Mesothelial cell of epicardium (in vitro differentiated cells): Measurements from ENCODE around the gene ERBB2. TPM values are rescaled to one million over a fixed set of nuclear protein-coding genes. Genes with fewer than 3 reads are reported as not detected.

Source experiments
- DNase-seq, 2 experiments: peaks; one replicate each; pipeline ENCODE4 v3.0.0; 2021; ENCODE audit warnings: low spot score in 2 of 2; ENCODE audit not compliant: unreplicated experiment in 2 of 2
- H3K27ac Mint-ChIP-seq: 2 replicates; pipeline ENCODE4 v1.8.0; 2021; ENCODE audit warnings: mixed read lengths
- H3K27me3 Mint-ChIP-seq: 2 replicates; pipeline ENCODE4 v1.8.0; 2021; ENCODE audit warnings: low read depth, mixed read lengths
- H3K36me3 Mint-ChIP-seq: 2 replicates; pipeline ENCODE4 v1.8.0; 2021; ENCODE audit warnings: mixed read lengths
- H3K4me1 Mint-ChIP-seq: 2 replicates; pipeline ENCODE4 v1.8.0; 2021; ENCODE audit warnings: mixed read lengths
- H3K4me3 Mint-ChIP-seq: 2 replicates; pipeline ENCODE4 v1.8.0; 2021; ENCODE audit warnings: mild to moderate bottlenecking, moderate library complexity, mixed read lengths
- H3K9me3 Mint-ChIP-seq: 2 replicates; pipeline ENCODE4 v1.8.0; 2021; ENCODE audit warnings: mixed read lengths
- CTCF ChIP-seq: fragments of 200-600 bp; sonication (generic); IDR thresholded peaks from one replicate; pipeline ENCODE4 v1.5.0; 2021; ENCODE audit warnings: antibody characterized with exemption; ENCODE audit not compliant: unreplicated experiment
- microRNA-seq: library from miRNA; unstranded; fragments of <30 nt; microRNA quantifications from one replicate; pipeline ENCODE4 v1.2.0, GENCODE V29; 2021; ENCODE audit warnings: inconsistent platforms, mixed read lengths
- total RNA-seq: library from RNA; stranded (reverse); gene quantifications from 3 replicates; pipeline ENCODE4 v1.2.1, GENCODE V29; 2021

The ERBB2 gene
- total RNA-seq, 1 donor from 2014 or later: 141 TPM

GRCh38 chr17:39776252-39776651 is 76.4 kb downstream of the ERBB2 start:
- DNase-seq: no peak
- H3K4me1 Mint-ChIP-seq: peaks cover 34% of the 10 kb centered on the region
- no peak overlapping the region for H3K4me3 Mint-ChIP-seq
- no peaks in the 10 kb centered on the region for H3K36me3 Mint-ChIP-seq
- H3K27me3 Mint-ChIP-seq: peaks cover 3% of the 10 kb centered on the region
- no peaks in the 10 kb centered on the region for H3K9me3 Mint-ChIP-seq
- H3K27ac Mint-ChIP-seq: no peak overlapping the region
- TF ChIP-seq CTCF: no peak

- Mint-ChIP-seq H3K27ac (no peak overlapping the region), H3K27me3 (peaks cover 3% of the 10 kb centered on the region), H3K4me3 (no peak overlapping the region), H3K9me3 (no peaks in the 10 kb centered on the region), H3K36me3 (no peaks in the 10 kb centered on the region), H3K4me1 (peaks cover 39% of the 10 kb centered on the region)
- no peak for DNase-seq
- TF ChIP-seq CTCF: no peak
Measured at GRCh38 chr17:39777534-39778365, 77.9 kb downstream of the ERBB2 start.

Small RNAs within 50 kb of the gene (microRNA-seq; reads per million reads assigned to microRNA genes)
- 3.5 reads per million, percentile 9 among the genes with 10 or more reads in this experiment for gene MIR4728

Other genes starting within 250 kb of the ERBB2 start
- 43.9 to 47.3 TPM (median 44.4 TPM) in 3 replicates for gene MED1, start 248.8 kb upstream of the ERBB2 start, total RNA-seq
- gene CDK12, start 238.6 kb upstream of the ERBB2 start, total RNA-seq: 91.5 to 93.4 TPM (median 93.1 TPM) in 3 replicates
- gene NEUROD2, start 92.1 kb upstream of the ERBB2 start, total RNA-seq: 0.09 TPM in 1 of 3 replicates, not detected in the others
- 0.58 to 0.75 TPM (median 0.75 TPM) in 3 replicates for gene PPP1R1B, start 73.1 kb upstream of the ERBB2 start, total RNA-seq
- 55.6 to 56.6 TPM (median 56.2 TPM) in 3 replicates for gene STARD3, start 62.9 kb upstream of the ERBB2 start, total RNA-seq
- gene TCAP, start 34.7 kb upstream of the ERBB2 start, total RNA-seq: 1.6 to 3.0 TPM (median 2.3 TPM) in 3 replicates
- gene PNMT, start 31.6 kb upstream of the ERBB2 start, total RNA-seq: 1.7 to 2.1 TPM (median 1.7 TPM) in 3 replicates
- gene PGAP3, start 12.0 kb upstream of the ERBB2 start, total RNA-seq: 36.8 to 39.1 TPM (median 37.1 TPM) in 3 replicates
- gene MIEN1, start 30.5 kb downstream of the ERBB2 start, total RNA-seq: 35.3 to 35.9 TPM (median 35.3 TPM) in 3 replicates
- 44.6 to 53.3 TPM (median 46.4 TPM) in 3 replicates for gene GRB7, start 37.9 kb downstream of the ERBB2 start, total RNA-seq
- gene IKZF3, start 164.2 kb downstream of the ERBB2 start, total RNA-seq: 0.58 to 0.75 TPM (median 0.67 TPM) in 3 replicates
- gene ZPBP2, start 168.1 kb downstream of the ERBB2 start, total RNA-seq: not detected in 3 replicates
- 26.8 to 31.7 TPM (median 28.1 TPM) in 3 replicates for gene GSDMB, start 218.6 kb downstream of the ERBB2 start, total RNA-seq
- 67.1 to 78.3 TPM (median 69.4 TPM) in 3 replicates for gene ORMDL3, start 227.5 kb downstream of the ERBB2 start, total RNA-seq
- gene LRRC3C, start 227.7 kb downstream of the ERBB2 start, total RNA-seq: not detected in 3 replicates